ENCODE data around the gene IL1RAPL2. TPM values are rescaled to one million over a fixed set of nuclear protein-coding genes. Genes with fewer than 3 reads are reported as not detected.

IL1RAPL2 gene
- total RNA-seq, 1 experiment from 2014 or later: 0.63 TPM

GRCh38 chrX:105266456-105266855 lies 700.5 kb downstream of the IL1RAPL2 start:
- no peak for DNase-seq (ENCODE audit: low read depth)

GRCh38 chrX:105267167-105267566 lies 701.2 kb downstream of the IL1RAPL2 start:
- no peak for DNase-seq (ENCODE audit: low read depth)

- no peak for DNase-seq (ENCODE audit: low read depth)
Measured at GRCh38 chrX:105269386-105269785, 703.4 kb downstream of the IL1RAPL2 start.

GRCh38 chrX:105273326-105273725 lies 707.3 kb downstream of the IL1RAPL2 start:
- DNase-seq (ENCODE audit: low read depth): no peak

GRCh38 chrX:105274091-105274490 lies 708.1 kb downstream of the IL1RAPL2 start:
- no peak for DNase-seq (ENCODE audit: low read depth)

GRCh38 chrX:105277132-105277531 lies 711.1 kb downstream of the IL1RAPL2 start:
- no peak for DNase-seq (ENCODE audit: low read depth)

- peak; percentile 4 for DNase-seq (ENCODE audit: low read depth)
Measured at GRCh38 chrX:105282077-105282476, 716.1 kb downstream of the IL1RAPL2 start.

GRCh38 chrX:105297041-105297440 lies 731.0 kb downstream of the IL1RAPL2 start:
- peak; percentile 19 for DNase-seq (ENCODE audit: low read depth)

- DNase-seq (ENCODE audit: low read depth): no peak
Measured at GRCh38 chrX:105299286-105299685, 733.3 kb downstream of the IL1RAPL2 start.

GRCh38 chrX:105302246-105302645 lies 736.2 kb downstream of the IL1RAPL2 start:
- DNase-seq (ENCODE audit: low read depth): no peak

- peak; percentile 49 for DNase-seq (ENCODE audit: low read depth)
Measured at GRCh38 chrX:105307762-105308161, 741.8 kb downstream of the IL1RAPL2 start.

- DNase-seq (ENCODE audit: low read depth): no peak
Measured at GRCh38 chrX:105313596-105313995, 747.6 kb downstream of the IL1RAPL2 start.

GRCh38 chrX:105314458-105314857 lies 748.5 kb downstream of the IL1RAPL2 start:
- DNase-seq (ENCODE audit: low read depth): peak; percentile 41

- DNase-seq (ENCODE audit: low read depth): peak; percentile 52
Measured at GRCh38 chrX:105315248-105315647, 749.2 kb downstream of the IL1RAPL2 start.

GRCh38 chrX:105317117-105317516 lies 751.1 kb downstream of the IL1RAPL2 start:
- no peak for DNase-seq (ENCODE audit: low read depth)

- DNase-seq (ENCODE audit: low read depth): peak; percentile 68
Measured at GRCh38 chrX:105323928-105324327, 757.9 kb downstream of the IL1RAPL2 start.

GRCh38 chrX:105328773-105329172 lies 762.8 kb downstream of the IL1RAPL2 start:
- DNase-seq (ENCODE audit: low read depth): no peak

- peak; percentile 78 for DNase-seq (ENCODE audit: low read depth)
Measured at GRCh38 chrX:105331244-105331643, 765.2 kb downstream of the IL1RAPL2 start.

GRCh38 chrX:105347373-105347772 lies 781.4 kb downstream of the IL1RAPL2 start:
- no peak for DNase-seq (ENCODE audit: low read depth)

GRCh38 chrX:105349476-105349875 lies 783.5 kb downstream of the IL1RAPL2 start:
- peak; percentile 1 for DNase-seq (ENCODE audit: low read depth)

GRCh38 chrX:105375816-105376215 lies 809.8 kb downstream of the IL1RAPL2 start:
- DNase-seq (ENCODE audit: low read depth): peak; percentile 44

- no peak for DNase-seq (ENCODE audit: low read depth)
Measured at GRCh38 chrX:105424729-105425128, 858.7 kb downstream of the IL1RAPL2 start.

GRCh38 chrX:105451401-105451800 lies 885.4 kb downstream of the IL1RAPL2 start:
- no peak for DNase-seq (ENCODE audit: low read depth)

- DNase-seq (ENCODE audit: low read depth): no peak
Measured at GRCh38 chrX:105458846-105459245, 892.8 kb downstream of the IL1RAPL2 start.

All from LHCN-M2 (cell line).